NCI-H128 (cell line): ENCODE results near the gene GPR78.

ENCODE experiments used
- DNase-seq: peaks from one replicate; lab custom pipeline; 2025; ENCODE audit not compliant: unreplicated experiment; lab: John Stamatoyannopoulos, UW

GPR78 gene

GRCh38 chr4:8598391-8599090 lies 18.3 kb downstream of the GPR78 start:
- DNase-seq: no peak

- DNase-seq: no peak
Observed at GRCh38 chr4:8599091-8599460, 18.9 kb downstream of the GPR78 start.

GRCh38 chr4:8599657-8600056 lies 19.5 kb downstream of the GPR78 start:
- DNase-seq: no peak

- DNase-seq: no peak
Observed at GRCh38 chr4:8600266-8600665, 20.1 kb downstream of the GPR78 start.

- DNase-seq: no peak
Observed at GRCh38 chr4:8600686-8601085, 20.5 kb downstream of the GPR78 start.

- DNase-seq: no peak
Observed at GRCh38 chr4:8601086-8601485, 20.9 kb downstream of the GPR78 start.

GRCh38 chr4:8601556-8601955 lies 21.4 kb downstream of the GPR78 start:
- no peak for DNase-seq

- no peak for DNase-seq
Observed at GRCh38 chr4:8602686-8603430, 22.7 kb downstream of the GPR78 start.

GRCh38 chr4:8603931-8604330 lies 23.7 kb downstream of the GPR78 start:
- DNase-seq: no peak

- no peak for DNase-seq
Observed at GRCh38 chr4:8605289-8605688, 25.1 kb downstream of the GPR78 start.

GRCh38 chr4:8606476-8606875 lies 26.3 kb downstream of the GPR78 start:
- no peak for DNase-seq

GRCh38 chr4:8606966-8607365 lies 26.8 kb downstream of the GPR78 start:
- DNase-seq: no peak

- no peak for DNase-seq
Observed at GRCh38 chr4:8607603-8608481, 27.6 kb downstream of the GPR78 start.

- DNase-seq: no peak
Observed at GRCh38 chr4:8608714-8609391, 28.7 kb downstream of the GPR78 start.

- DNase-seq: no peak
Observed at GRCh38 chr4:8609406-8609805, 29.2 kb downstream of the GPR78 start.

- DNase-seq: no peak
Observed at GRCh38 chr4:8609824-8610350, 29.7 kb downstream of the GPR78 start.

- DNase-seq: no peak
Observed at GRCh38 chr4:8610858-8611616, 30.8 kb downstream of the GPR78 start.

- DNase-seq: no peak
Observed at GRCh38 chr4:8612646-8613045, 32.5 kb downstream of the GPR78 start.

GRCh38 chr4:8613421-8614364 lies 33.5 kb downstream of the GPR78 start:
- DNase-seq: no peak
